C4-2B (cell line): ENCODE results near the gene ENPP7.

Experiments
- H3K27ac ChIP-seq: fragments of 450-650 bp; 2 replicates; pipeline ENCODE4 v1.5.1; 2017
- ZFX ChIP-seq: fragments of 450-650 bp; IDR thresholded peaks from 2 replicates; pipeline ENCODE4 v1.6.1; 2017
- TF ChIP-seq, protein P1 (sequence below): fragments of 450-650 bp; conservative IDR thresholded peaks from 2 replicates; pipeline ENCODE4 v1.5.1; 2017; ENCODE audit warnings: mild to moderate bottlenecking

The ENPP7 gene

GRCh38 chr17:79715098-79715942 is 15.4 kb upstream of the ENPP7 start:
- no peak overlapping the region for H3K27ac ChIP-seq
- no peak for TF ChIP-seq ZFX
- TF ChIP-seq, protein P1, sequence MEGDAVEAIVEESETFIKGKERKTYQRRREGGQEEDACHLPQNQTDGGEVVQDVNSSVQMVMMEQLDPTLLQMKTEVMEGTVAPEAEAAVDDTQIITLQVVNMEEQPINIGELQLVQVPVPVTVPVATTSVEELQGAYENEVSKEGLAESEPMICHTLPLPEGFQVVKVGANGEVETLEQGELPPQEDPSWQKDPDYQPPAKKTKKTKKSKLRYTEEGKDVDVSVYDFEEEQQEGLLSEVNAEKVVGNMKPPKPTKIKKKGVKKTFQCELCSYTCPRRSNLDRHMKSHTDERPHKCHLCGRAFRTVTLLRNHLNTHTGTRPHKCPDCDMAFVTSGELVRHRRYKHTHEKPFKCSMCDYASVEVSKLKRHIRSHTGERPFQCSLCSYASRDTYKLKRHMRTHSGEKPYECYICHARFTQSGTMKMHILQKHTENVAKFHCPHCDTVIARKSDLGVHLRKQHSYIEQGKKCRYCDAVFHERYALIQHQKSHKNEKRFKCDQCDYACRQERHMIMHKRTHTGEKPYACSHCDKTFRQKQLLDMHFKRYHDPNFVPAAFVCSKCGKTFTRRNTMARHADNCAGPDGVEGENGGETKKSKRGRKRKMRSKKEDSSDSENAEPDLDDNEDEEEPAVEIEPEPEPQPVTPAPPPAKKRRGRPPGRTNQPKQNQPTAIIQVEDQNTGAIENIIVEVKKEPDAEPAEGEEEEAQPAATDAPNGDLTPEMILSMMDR = no peak

DNA sequence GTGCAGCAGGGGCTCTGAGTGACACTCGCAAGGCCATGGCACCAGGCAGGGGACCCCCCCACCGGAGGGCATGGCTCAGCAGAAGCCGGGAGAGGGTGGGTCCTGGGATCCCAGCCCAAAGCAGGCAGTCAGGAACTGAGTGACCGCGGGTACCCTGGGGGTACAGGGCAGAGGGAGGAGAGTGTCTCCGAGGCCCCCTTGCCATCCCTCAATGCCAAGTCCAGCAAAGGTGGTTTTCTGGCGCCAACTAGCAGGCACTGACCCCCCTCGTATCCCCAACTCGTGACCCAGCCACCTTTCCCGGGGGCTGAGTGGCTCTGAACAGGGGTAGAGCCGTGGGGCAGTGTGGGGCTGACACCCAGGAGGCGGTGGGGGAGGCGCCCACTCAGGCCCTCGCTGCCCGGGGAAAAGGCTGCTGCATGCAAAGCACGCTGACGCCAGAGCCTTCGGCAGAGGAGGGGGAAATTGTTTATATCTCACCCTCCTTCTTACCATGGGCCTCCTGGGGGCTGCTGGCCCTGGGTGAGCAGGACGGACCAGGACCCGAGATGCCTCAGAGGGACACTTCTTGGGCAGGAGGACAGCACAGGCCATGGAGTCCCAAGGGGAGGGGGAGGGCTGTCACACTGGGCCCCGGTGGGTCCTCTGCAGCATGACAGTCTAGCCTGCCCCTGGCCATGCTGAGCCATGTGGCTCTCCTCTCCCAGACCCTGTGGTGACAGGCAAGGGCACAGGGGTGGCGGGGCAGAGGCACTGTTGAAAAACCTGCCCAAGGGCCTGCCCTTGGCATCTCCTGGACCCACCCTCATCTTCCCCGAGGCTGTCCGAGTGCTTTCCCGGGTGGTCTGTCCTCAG is 14.6 kb upstream of the ENPP7 start:
- TF ChIP-seq, protein P1 = no peak
- no peak for TF ChIP-seq ZFX
- no peak overlapping the region for H3K27ac ChIP-seq

DNA sequence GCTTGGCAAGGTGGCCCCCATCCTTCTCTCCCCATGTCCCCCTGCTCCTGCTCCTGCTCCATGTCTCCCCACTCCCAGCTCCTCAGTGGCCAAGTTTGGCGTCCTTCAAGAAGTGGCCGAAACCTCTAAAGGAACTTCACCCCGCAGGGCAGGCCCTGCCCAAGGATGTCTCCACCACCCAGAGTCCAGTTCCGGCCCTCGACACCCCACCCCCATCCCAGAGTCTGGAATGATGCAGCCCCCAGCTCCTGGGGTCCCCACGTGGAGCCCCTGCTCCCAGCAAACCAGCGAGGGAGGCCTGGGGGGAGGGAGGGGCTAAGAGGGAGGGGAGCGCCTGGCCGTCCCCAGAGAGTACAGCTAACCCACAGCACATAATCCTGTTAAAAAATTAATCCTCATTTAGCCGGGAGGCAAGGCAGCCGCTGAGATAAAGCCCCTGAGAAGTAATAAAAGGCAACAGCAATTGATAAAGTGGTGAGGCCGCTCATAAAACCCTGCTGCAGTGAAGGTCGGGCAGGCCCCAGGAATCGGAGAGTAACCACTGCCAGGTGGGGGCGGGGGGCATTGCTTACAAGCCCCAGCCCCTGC is 9.9 kb upstream of the ENPP7 start:
- no peak for TF ChIP-seq ZFX
- TF ChIP-seq, protein P1 = no peak

GRCh38 chr17:79721993-79722671 is 8.6 kb upstream of the ENPP7 start:
- H3K27ac ChIP-seq = no peak overlapping the region

More for the DNA sequence above, 9.9 kb upstream of the ENPP7 start:
- no peak overlapping the region for H3K27ac ChIP-seq

DNA sequence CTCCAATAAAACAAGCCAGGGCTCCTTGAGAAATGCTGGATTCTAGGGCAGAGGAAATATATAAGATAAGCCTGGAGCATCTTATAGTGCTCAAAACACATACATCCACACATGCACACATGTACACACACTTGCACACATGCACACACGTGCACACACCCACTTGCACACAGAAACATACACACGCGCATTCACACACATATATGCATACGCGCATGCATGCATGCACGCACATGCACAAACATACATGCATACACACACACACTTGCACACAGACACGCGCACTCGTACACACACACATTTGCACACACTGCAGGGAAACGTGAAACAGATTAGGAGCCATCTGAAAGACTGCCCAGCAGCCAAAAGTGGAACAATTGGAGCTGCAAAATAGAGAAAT is 8.0 kb upstream of the ENPP7 start:
- no peak overlapping the region for H3K27ac ChIP-seq

More at GRCh38 chr17:79721993-79722671, 8.6 kb upstream of the ENPP7 start:
- TF ChIP-seq, protein P1 = no peak; the same call in 1 of the 2 replicates
- TF ChIP-seq ZFX = no peak

DNA sequence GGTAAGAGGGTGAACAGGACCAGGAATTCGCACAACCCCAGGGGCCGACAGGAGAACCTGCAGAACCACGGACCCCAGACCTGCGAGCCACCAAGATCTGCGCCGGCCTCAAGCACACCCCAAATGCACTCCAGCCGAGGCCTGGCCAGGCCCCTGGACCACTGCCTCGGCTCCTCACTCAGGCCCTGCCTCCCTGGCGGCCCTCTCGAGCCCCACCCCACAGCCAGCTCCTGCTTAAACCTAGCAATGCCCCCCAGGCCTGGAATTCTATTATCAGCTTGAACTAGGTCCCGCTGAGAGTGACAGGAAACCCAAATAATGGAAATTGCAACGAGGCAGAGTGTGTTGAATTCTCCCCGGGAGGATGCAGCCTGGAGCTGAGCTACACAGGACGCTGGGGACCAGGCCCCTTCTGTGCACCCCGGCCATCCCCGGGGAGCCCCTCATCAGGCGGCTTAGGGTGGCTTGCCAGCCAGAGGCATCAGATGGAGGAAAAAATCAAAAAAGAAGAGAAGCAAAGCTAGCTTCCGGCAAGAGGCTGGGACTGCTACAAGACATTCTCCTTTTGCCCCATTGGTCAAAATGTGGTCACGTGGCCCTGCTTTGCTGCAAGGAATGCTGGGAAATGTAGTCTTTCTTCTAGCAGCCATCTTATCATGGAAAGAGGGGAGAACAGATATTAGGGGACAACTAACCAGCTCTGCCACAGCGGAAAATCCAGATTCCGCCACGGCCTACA is 2.4 kb upstream of the ENPP7 start:
- no peak overlapping the region; the same call in 1 of the 2 replicates for H3K27ac ChIP-seq
- TF ChIP-seq ZFX = no peak
- TF ChIP-seq, protein P1 = no peak

More for the DNA sequence above, 8.0 kb upstream of the ENPP7 start:
- no peak for TF ChIP-seq ZFX
- TF ChIP-seq, protein P1 = no peak
